ENCODE results near the gene GSG1L.

The GSG1L gene

DNA sequence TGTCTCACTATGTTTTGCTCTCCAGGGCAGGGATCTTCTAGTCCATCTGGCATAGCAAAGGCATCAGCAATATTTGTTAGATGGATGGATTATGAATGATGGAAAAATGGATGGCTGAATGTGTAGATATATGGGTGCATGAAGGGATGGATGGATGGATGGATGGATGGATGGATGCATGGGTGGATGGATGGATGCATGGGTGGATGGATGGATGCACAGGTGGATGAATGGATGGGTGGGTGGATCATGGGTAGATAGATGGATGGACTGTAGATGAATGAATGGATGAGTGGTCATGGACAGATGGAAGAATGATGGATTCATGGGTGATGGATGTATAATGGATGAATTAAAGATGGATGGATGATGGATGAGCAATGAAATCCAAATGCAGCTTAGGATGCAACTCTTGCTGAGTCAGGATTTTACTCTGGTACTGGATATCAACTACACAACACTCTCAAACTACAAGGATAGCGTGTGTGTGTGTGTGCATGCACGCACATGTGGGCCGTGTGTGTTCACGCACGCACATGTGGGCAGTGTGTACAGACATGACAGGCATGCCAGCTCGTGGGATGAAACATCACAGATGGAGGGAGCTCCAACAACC, 34.0 kb downstream of the GSG1L start:
- Mint-ChIP-seq H3K4me1 (ENCODE audit: low read depth) (no peaks in the 10 kb centered on the region), H3K4me3 (no peak overlapping the region), H3K27me3 (peaks cover 8% of the 10 kb centered on the region), H3K9me3 (no peaks in the 10 kb centered on the region), H3K27ac (no peak overlapping the region), H3K36me3 (ENCODE audit: low read depth) (no peaks in the 10 kb centered on the region)

GRCh38 chr16:28027055-28027454, 36.5 kb downstream of the GSG1L start:
- Mint-ChIP-seq H3K4me1 (ENCODE audit: low read depth) (no peaks in the 10 kb centered on the region), H3K4me3 (no peak overlapping the region), H3K36me3 (ENCODE audit: low read depth) (no peaks in the 10 kb centered on the region), H3K9me3 (peaks cover under 1% of the 10 kb centered on the region), H3K27me3 (no peaks in the 10 kb centered on the region), H3K27ac (no peak overlapping the region)

- H3K4me3 Mint-ChIP-seq = no peak overlapping the region
- H3K9me3 Mint-ChIP-seq = peaks cover 7% of the 10 kb centered on the region
- no peaks in the 10 kb centered on the region for H3K36me3 Mint-ChIP-seq (ENCODE audit: low read depth)
- H3K27ac Mint-ChIP-seq = no peak overlapping the region
- peaks cover 6% of the 10 kb centered on the region for H3K27me3 Mint-ChIP-seq
- H3K4me1 Mint-ChIP-seq (ENCODE audit: low read depth) = no peaks in the 10 kb centered on the region
Measured at GRCh38 chr16:28025631-28026030, 37.9 kb downstream of the GSG1L start.

DNA sequence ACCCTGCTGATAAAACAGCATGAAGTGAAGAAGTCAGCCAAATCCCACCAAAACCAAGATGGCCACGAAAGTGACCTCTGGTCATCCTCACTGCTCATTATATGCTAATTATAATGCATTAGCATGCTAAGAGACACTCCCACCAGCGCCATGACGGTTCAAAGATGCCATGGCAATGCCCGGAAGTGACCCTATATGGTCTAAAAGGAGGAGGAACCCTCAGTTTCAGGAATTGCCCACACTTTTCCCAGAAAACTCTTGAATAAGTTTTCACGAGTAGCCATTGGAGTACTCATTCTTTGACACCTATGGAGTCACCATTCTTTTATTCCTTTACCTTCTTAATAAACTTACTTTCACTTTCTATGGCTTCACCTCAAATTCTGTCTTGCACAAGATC, 44.3 kb downstream of the GSG1L start:
- Mint-ChIP-seq H3K27me3 (peaks cover 18% of the 10 kb centered on the region), H3K4me1 (ENCODE audit: low read depth) (no peaks in the 10 kb centered on the region), H3K27ac (no peak overlapping the region), H3K9me3 (peaks cover 19% of the 10 kb centered on the region), H3K4me3 (no peak overlapping the region), H3K36me3 (ENCODE audit: low read depth) (no peaks in the 10 kb centered on the region)

- Mint-ChIP-seq H3K27ac (no peak overlapping the region), H3K4me1 (ENCODE audit: low read depth) (no peaks in the 10 kb centered on the region), H3K4me3 (no peak overlapping the region), H3K27me3 (peaks cover 21% of the 10 kb centered on the region), H3K9me3 (peaks cover 10% of the 10 kb centered on the region), H3K36me3 (ENCODE audit: low read depth) (no peaks in the 10 kb centered on the region)
Measured at GRCh38 chr16:28014851-28015250, 48.7 kb downstream of the GSG1L start.

- H3K4me1 Mint-ChIP-seq (ENCODE audit: low read depth) = no peaks in the 10 kb centered on the region
- no peak overlapping the region for H3K27ac Mint-ChIP-seq
- no peaks in the 10 kb centered on the region for H3K36me3 Mint-ChIP-seq (ENCODE audit: low read depth)
- H3K27me3 Mint-ChIP-seq = peaks cover 24% of the 10 kb centered on the region
- H3K9me3 Mint-ChIP-seq = peaks cover 4% of the 10 kb centered on the region
- no peak overlapping the region for H3K4me3 Mint-ChIP-seq
Measured at GRCh38 chr16:28013878-28014277, 49.6 kb downstream of the GSG1L start.

DNA sequence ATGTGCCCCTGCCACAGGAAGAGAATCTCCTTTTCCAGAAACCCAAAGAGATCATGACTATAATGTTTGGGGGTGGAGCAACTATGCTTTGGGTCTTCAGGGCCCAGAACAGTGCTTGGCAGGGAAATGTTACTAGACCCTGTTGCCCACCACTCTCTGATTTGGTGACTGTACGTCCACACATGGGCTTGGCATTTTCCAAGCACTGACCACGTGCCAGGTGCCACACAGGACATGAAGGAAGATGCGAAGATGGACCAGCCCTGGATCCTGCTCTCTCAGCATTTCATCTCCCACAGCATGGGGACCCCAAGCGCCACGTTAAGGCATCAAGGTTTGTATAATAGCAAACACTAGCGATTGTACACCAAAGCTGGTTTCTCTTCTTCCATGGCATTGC, 50.1 kb downstream of the GSG1L start:
- Mint-ChIP-seq H3K4me3 (no peak overlapping the region), H3K36me3 (ENCODE audit: low read depth) (no peaks in the 10 kb centered on the region), H3K4me1 (ENCODE audit: low read depth) (no peaks in the 10 kb centered on the region), H3K9me3 (peaks cover 4% of the 10 kb centered on the region), H3K27ac (no peak overlapping the region), H3K27me3 (peaks cover 24% of the 10 kb centered on the region)

DNA sequence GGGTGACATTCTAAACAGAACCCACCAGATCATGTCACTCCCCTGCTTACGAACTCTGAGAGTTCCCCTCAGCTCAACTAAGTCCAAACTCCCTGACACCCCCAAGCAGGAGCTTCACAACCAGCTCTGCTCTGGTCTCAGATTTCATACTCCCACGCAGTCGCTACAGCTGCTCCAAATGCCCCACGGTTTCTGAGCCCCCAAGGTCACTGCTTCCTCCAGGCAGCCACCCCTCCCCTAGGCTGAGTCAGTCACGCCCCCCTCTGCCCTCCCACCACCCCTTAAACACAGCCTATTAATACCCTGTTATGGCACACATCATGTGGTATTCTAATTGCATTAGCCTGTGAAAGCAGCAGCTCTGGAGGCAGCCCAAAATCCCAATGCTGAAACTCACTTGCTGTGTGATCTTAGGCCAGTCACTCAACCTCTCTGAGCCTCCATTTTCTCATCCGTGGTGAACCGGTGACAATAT, 51.5 kb downstream of the GSG1L start:
- H3K27ac Mint-ChIP-seq = no peak overlapping the region
- H3K36me3 Mint-ChIP-seq (ENCODE audit: low read depth) = no peaks in the 10 kb centered on the region
- peaks cover 19% of the 10 kb centered on the region for H3K27me3 Mint-ChIP-seq
- H3K4me1 Mint-ChIP-seq (ENCODE audit: low read depth) = no peaks in the 10 kb centered on the region
- H3K4me3 Mint-ChIP-seq = no peak overlapping the region
- no peaks in the 10 kb centered on the region for H3K9me3 Mint-ChIP-seq

DNA sequence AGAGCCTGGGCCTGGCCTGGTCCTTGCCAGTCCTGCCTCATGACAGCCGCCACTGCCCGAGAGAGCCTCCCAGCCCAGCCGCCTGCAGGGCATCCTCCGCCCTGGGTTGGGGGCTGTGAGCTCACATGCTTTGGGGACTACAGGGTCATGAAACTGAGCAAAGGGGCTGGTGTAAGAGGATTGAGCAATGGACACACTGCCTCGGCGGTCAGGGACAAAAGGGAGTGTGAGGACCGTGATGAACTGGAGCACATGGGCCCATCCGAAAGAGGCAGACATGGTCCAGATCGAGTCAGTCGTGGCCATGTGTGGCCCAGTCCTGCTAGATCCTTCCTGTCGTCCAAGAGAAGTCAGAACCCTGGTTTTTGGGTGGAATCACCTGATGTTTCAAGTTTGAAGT, 52.3 kb downstream of the GSG1L start:
- Mint-ChIP-seq H3K4me3 (no peak overlapping the region), H3K27ac (no peak overlapping the region), H3K9me3 (no peaks in the 10 kb centered on the region), H3K36me3 (ENCODE audit: low read depth) (no peaks in the 10 kb centered on the region), H3K27me3 (peaks cover 15% of the 10 kb centered on the region), H3K4me1 (ENCODE audit: low read depth) (no peaks in the 10 kb centered on the region)

DNA sequence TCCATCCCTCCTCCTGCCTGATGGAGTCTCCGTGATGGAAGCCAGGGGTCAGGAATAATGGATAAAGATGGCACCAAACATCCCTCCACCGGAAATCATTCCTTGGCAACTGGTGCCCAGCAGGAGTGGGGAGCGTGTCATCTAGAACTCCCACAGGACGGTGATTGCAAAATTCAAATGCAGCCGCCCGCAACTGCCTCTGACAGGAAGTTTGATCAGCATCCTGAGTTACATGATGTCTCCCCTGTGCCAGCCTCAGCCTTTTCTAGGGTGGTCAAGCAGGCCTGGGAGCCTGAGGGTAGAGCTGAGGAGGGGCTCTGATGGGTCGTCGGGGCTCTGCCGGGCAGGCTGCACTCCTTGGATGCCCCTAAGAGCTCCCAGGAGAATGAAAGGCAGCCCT, 52.8 kb downstream of the GSG1L start:
- Mint-ChIP-seq H3K36me3 (ENCODE audit: low read depth) (no peaks in the 10 kb centered on the region), H3K27me3 (peaks cover 15% of the 10 kb centered on the region), H3K4me3 (no peak overlapping the region), H3K4me1 (ENCODE audit: low read depth) (no peaks in the 10 kb centered on the region), H3K27ac (no peak overlapping the region), H3K9me3 (no peaks in the 10 kb centered on the region)

DNA sequence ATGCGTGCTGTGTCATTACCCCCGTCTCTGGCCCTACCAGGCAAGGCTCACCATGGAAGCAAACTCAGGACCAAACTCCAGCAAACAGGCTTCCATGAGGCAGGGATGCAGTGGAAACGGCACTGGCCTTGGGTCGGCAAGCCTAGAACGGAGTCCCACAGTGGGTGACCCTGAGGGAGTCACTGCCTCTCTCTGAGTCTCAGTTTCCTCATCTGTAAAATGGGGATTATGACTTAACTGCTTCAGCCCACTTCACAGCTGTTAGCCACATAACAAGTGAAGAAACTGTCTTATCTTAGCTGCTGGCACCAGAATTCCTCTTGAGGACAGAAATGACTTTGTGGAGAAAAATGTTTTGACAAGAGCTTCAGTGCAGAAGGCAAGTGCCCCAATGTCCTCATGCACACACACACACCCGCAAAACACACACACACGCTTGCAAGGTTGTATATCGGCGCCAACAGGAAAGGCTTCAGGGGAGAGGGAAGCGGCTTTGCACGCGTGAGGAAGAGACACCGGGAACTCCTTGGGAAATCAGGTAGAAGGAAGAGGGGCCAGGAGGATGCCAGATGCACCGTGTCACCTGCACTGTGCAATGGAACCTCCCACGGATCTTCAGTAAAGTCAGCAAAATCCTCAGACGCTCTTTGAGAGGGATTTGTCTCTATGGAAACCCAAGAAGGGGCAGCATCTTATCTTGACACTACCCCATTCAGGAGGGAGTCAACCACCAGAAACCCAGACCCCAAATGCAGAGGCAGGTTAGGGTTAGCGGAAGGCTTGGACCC, 53.7 kb downstream of the GSG1L start:
- no peak overlapping the region for H3K27ac Mint-ChIP-seq
- no peaks in the 10 kb centered on the region for H3K36me3 Mint-ChIP-seq (ENCODE audit: low read depth)
- no peaks in the 10 kb centered on the region for H3K9me3 Mint-ChIP-seq
- no peaks in the 10 kb centered on the region for H3K4me1 Mint-ChIP-seq (ENCODE audit: low read depth)
- H3K27me3 Mint-ChIP-seq = peaks cover 15% of the 10 kb centered on the region
- H3K4me3 Mint-ChIP-seq = no peak overlapping the region

DNA sequence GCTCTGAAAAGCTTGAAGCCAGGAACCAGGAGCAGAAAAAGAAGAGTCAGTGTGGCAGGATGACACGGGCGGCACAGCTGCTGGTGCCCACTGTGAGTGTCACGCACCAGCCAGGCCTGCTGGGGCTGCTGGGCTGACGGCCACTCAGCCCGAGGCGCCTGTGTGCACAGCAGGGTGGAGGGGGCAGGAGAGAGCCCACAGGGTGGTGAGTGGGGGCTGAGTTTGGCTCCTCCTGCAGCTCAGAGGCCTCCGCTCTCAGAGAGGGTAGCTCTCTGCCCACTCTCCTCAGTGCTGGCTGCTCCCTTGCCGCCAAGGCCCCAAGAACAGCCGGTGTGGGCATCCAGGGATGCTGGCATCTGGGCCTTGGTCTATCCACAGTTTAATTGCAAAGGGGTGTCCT, 59.6 kb downstream of the GSG1L start:
- H3K4me1 Mint-ChIP-seq (ENCODE audit: low read depth) = no peaks in the 10 kb centered on the region
- H3K27me3 Mint-ChIP-seq = peaks cover 3% of the 10 kb centered on the region
- no peaks in the 10 kb centered on the region for H3K36me3 Mint-ChIP-seq (ENCODE audit: low read depth)
- no peak overlapping the region for H3K4me3 Mint-ChIP-seq
- no peak overlapping the region for H3K27ac Mint-ChIP-seq
- no peaks in the 10 kb centered on the region for H3K9me3 Mint-ChIP-seq

DNA sequence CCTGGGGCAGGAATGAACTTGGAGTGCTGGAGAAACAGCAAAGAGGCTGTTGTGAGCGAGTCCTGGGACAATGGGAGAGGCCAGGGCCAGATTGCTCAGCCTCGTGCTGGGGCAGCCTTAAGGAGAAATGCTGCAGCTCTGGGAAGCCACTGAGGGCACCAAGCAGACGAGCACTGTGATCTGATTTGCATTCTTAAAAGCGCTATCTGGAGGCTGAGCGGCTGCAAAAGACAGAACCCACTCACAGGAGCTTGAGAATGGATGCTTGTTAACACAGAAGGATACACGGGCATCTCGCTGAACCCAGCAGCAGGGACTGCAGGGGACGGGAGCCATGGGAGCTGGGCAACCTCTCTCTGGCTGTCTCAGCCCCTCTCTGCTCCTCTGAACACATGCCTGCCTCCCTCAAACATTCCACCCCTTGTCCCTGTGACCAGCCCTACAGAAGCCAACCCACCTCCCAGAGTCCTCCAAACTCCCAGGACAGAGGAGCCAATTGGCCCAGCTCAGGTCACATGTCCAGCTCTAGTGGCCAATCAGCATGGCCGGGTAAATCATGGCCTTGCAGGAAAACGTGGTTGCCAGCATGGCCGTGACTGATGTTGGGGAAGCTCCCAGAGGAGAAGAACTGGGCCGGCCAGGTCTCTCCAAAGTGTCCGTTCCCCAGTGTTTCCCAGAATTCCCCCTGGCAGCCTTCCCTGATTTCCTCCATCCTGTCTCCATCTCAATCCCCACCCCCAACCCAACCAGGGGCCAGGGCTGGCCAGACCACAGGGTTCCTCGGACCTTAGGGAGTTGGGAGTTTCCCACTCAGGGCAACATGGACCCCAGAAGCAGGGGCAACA, 60.3 kb downstream of the GSG1L start:
- peaks cover 3% of the 10 kb centered on the region for H3K27me3 Mint-ChIP-seq
- no peak overlapping the region for H3K27ac Mint-ChIP-seq
- H3K4me3 Mint-ChIP-seq = no peak overlapping the region
- H3K9me3 Mint-ChIP-seq = no peaks in the 10 kb centered on the region
- H3K4me1 Mint-ChIP-seq (ENCODE audit: low read depth) = no peaks in the 10 kb centered on the region
- no peaks in the 10 kb centered on the region for H3K36me3 Mint-ChIP-seq (ENCODE audit: low read depth)

DNA sequence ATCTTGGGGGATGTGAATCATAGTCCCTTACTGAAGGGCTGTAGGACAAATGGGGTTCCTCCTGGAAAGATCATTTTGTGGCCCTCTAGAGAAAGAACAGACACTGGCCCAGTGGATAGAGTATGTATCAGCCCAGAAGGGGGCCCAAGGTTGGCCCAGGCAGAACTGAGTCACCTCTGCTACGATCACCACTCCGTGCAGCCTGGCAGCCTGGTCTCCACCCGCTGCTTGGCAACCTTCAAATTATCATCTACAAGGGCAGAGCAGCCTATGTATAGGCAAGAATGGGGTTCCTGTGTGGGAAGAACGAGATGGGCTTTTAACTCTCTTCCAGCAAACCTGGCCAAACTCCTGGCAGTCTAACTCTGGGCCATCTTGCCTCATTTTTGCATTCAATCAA, 61.9 kb downstream of the GSG1L start:
- Mint-ChIP-seq H3K4me1 (ENCODE audit: low read depth) (no peaks in the 10 kb centered on the region), H3K27me3 (no peaks in the 10 kb centered on the region), H3K4me3 (no peak overlapping the region)

GRCh38 chr16:28001184-28001583, 62.3 kb downstream of the GSG1L start:
- no peak overlapping the region for H3K27ac Mint-ChIP-seq
- no peaks in the 10 kb centered on the region for H3K36me3 Mint-ChIP-seq (ENCODE audit: low read depth)
- H3K4me3 Mint-ChIP-seq = no peak overlapping the region
- no peaks in the 10 kb centered on the region for H3K4me1 Mint-ChIP-seq (ENCODE audit: low read depth)
- H3K9me3 Mint-ChIP-seq = no peaks in the 10 kb centered on the region
- no peaks in the 10 kb centered on the region for H3K27me3 Mint-ChIP-seq

More for the DNA sequence above, 61.9 kb downstream of the GSG1L start:
- no peaks in the 10 kb centered on the region for H3K36me3 Mint-ChIP-seq (ENCODE audit: low read depth)
- no peak overlapping the region for H3K27ac Mint-ChIP-seq
- H3K9me3 Mint-ChIP-seq = no peaks in the 10 kb centered on the region
